Measurements from ENCODE around the gene TSTD2. TPM values are rescaled to one million over a fixed set of nuclear protein-coding genes. Genes with fewer than 3 reads are reported as not detected.

TSTD2 gene
- total RNA-seq, 2 donors from 2014 or later, result 18.8 to 25.4 TPM

Other genes starting within 250 kb of the TSTD2 start
- 10 to 100 TPM in 1 of 2 donors, 1 to 10 TPM in 1; 4.5 to 10.3 TPM for gene TDRD7, start 221.3 kb downstream of the TSTD2 start, total RNA-seq
- gene TMOD1, start 131.7 kb downstream of the TSTD2 start, total RNA-seq, result 1 to 10 TPM; 1.1 to 2.1 TPM
- 10 to 100 TPM; 29.4 to 63.5 TPM for gene NCBP1, start 453 bp upstream of the TSTD2 start, total RNA-seq
- gene XPA, start 64.0 kb upstream of the TSTD2 start, total RNA-seq, result 10 to 100 TPM; 11.2 to 12.5 TPM
- not detected for gene FOXE1, start 219.9 kb upstream of the TSTD2 start, total RNA-seq